ENCODE results near the gene AKR1B1.
A peak's percentile ranks its signal among the peaks of the same experiment; 100 is the strongest.

AKR1B1 gene

DNA sequence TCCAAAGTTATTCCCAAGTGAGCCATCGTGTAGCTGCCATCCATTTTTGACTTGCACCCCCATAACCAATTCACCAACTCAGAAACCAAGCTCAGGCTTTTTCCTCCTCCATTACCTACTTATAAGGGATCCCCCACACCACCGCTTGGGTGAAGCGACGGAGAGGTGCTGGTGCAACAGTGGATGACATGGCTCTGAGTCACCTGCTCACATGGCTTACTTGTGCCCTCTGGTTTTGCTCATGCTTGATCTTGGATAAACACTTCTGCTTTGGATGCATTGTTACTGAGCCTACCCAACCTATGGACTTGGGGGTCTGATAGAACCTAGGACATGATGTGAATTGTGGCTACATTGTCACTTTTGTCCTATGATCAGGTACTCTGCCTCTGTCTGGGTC lies 12.0 kb upstream of the AKR1B1 start:
- Histone ChIP-seq H3K4me3 (ENCODE audit: low read length in 2 of 2) (no peak overlapping the region), H3K9ac (ENCODE audit: low read depth in 1 of 2, low read length in 2 of 2) (no peak overlapping the region), H3K4me1 (ENCODE audit: control insufficient read depth in 2 of 2, insufficient read depth in 2 of 2, low read length in 2 of 2) (no peaks in the 10 kb centered on the region), H3K36me3 (ENCODE audit: control insufficient read depth in 2 of 2, insufficient read depth in 2 of 2, low read length in 2 of 2) (no peaks in the 10 kb centered on the region), H3K27me3 (ENCODE audit: control insufficient read depth in 2 of 2, insufficient read depth in 2 of 2, low read length in 2 of 2) (no peaks in the 10 kb centered on the region), H3K27ac (ENCODE audit: low read depth in 2 of 2, low read length in 2 of 2) (no peak overlapping the region), H3K9me3 (ENCODE audit: control insufficient read depth in 2 of 2, low read length in 2 of 2) (no peaks in the 10 kb centered on the region)

DNA sequence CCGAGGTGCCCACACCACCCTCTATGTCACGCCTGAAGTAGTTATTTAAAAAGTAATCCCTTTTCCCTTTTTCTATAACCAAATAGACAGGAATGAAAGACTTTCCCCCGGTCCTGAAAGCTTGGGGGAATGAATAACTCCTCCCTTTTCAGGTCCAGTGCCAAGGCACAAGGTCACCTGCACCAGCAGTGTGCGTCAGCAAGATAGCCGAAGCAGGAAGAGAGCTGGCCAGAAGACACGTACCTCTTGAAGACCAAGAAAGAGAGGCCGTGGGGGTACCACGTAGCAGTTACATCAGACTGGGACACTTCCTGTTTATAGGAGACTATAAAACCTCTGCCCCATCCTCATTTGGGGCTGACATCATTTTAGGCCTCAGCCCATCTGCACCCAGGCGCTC lies 10.7 kb upstream of the AKR1B1 start:
- no peak overlapping the region for H3K27ac ChIP-seq (ENCODE audit: low read depth in 2 of 2, low read length in 2 of 2)
- H3K9ac ChIP-seq (ENCODE audit: low read depth in 1 of 2, low read length in 2 of 2), result no peak overlapping the region
- no peaks in the 10 kb centered on the region for H3K27me3 ChIP-seq (ENCODE audit: control insufficient read depth in 2 of 2, insufficient read depth in 2 of 2, low read length in 2 of 2)
- H3K9me3 ChIP-seq (ENCODE audit: control insufficient read depth in 2 of 2, low read length in 2 of 2), result no peaks in the 10 kb centered on the region
- H3K4me1 ChIP-seq (ENCODE audit: control insufficient read depth in 2 of 2, insufficient read depth in 2 of 2, low read length in 2 of 2), result no peaks in the 10 kb centered on the region
- no peaks in the 10 kb centered on the region for H3K36me3 ChIP-seq (ENCODE audit: control insufficient read depth in 2 of 2, insufficient read depth in 2 of 2, low read length in 2 of 2)
- no peak overlapping the region for H3K4me3 ChIP-seq (ENCODE audit: low read length in 2 of 2)

DNA sequence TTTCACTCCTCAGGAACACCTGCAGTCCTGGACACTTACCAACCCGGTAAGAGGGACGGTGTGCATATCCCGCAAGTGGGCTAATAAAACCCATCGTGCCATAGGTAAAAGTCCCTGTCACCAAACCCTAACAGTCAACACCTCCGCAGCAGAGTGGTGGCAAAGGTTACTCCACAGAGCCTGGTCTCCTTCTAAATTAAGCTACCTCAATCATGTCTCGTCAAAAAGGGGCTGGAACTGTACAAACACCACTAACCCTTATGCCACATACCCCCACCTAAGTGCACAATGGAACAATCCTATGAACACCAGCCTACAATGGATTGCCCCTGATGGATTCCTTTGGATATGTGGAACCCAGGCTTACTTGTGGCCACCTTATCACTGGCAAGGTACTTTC lies 9.6 kb upstream of the AKR1B1 start:
- Histone ChIP-seq H3K4me3 (ENCODE audit: low read length in 2 of 2) (no peak overlapping the region), H3K36me3 (ENCODE audit: control insufficient read depth in 2 of 2, insufficient read depth in 2 of 2, low read length in 2 of 2) (no peaks in the 10 kb centered on the region), H3K9ac (ENCODE audit: low read depth in 1 of 2, low read length in 2 of 2) (no peak overlapping the region), H3K27me3 (ENCODE audit: control insufficient read depth in 2 of 2, insufficient read depth in 2 of 2, low read length in 2 of 2) (no peaks in the 10 kb centered on the region), H3K4me1 (ENCODE audit: control insufficient read depth in 2 of 2, insufficient read depth in 2 of 2, low read length in 2 of 2) (no peaks in the 10 kb centered on the region), H3K9me3 (ENCODE audit: control insufficient read depth in 2 of 2, low read length in 2 of 2) (no peaks in the 10 kb centered on the region), H3K27ac (ENCODE audit: low read depth in 2 of 2, low read length in 2 of 2) (no peak overlapping the region)

DNA sequence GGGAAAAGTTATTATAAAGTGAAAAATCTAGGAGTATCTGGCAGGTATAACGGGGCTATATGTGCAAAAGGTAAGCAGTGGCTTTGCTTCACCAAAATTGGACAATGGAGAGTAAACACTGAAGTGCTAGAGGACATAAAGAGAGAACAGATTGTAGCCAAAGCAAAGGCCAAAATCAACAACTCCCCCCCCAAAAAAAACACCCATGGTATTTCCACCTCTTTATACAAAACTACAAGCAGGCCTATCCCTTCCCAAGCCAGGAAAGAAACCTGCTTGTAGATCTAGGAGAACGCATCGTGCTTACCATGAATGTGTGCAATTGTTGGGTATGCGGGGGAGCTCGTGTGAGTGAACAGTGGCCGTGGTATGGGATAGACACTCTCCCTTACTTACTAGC lies 9.2 kb upstream of the AKR1B1 start:
- Histone ChIP-seq H3K9me3 (ENCODE audit: control insufficient read depth in 2 of 2, low read length in 2 of 2) (no peaks in the 10 kb centered on the region), H3K4me3 (ENCODE audit: low read length in 2 of 2) (no peak overlapping the region), H3K9ac (ENCODE audit: low read depth in 1 of 2, low read length in 2 of 2) (no peak overlapping the region), H3K27me3 (ENCODE audit: control insufficient read depth in 2 of 2, insufficient read depth in 2 of 2, low read length in 2 of 2) (no peaks in the 10 kb centered on the region), H3K4me1 (ENCODE audit: control insufficient read depth in 2 of 2, insufficient read depth in 2 of 2, low read length in 2 of 2) (no peaks in the 10 kb centered on the region), H3K27ac (ENCODE audit: low read depth in 2 of 2, low read length in 2 of 2) (no peak overlapping the region), H3K36me3 (ENCODE audit: control insufficient read depth in 2 of 2, insufficient read depth in 2 of 2, low read length in 2 of 2) (no peaks in the 10 kb centered on the region)

DNA sequence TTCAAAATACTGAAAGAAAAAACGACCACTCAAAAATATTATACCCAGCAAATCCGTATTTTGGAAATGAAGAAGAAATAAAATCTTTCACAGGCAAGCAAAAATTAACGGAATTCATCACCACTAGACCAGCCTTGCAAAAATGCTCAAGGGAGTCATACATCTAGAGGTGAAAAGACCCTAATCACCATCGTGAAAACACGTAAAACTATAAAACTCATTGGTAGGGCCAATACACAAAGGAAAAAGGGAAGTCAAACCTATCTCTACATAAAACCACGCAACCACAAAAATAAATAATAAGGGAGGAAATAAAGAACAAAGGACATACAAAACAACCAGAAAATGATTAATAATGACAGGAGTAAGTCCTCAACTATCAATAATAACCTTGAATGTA lies 6.6 kb upstream of the AKR1B1 start:
- no peak overlapping the region for H3K4me3 ChIP-seq (ENCODE audit: low read length in 2 of 2)
- H3K36me3 ChIP-seq (ENCODE audit: control insufficient read depth in 2 of 2, insufficient read depth in 2 of 2, low read length in 2 of 2), result no peaks in the 10 kb centered on the region
- H3K27me3 ChIP-seq (ENCODE audit: control insufficient read depth in 2 of 2, insufficient read depth in 2 of 2, low read length in 2 of 2), result no peaks in the 10 kb centered on the region
- H3K9me3 ChIP-seq (ENCODE audit: control insufficient read depth in 2 of 2, low read length in 2 of 2), result no peaks in the 10 kb centered on the region
- no peaks in the 10 kb centered on the region for H3K4me1 ChIP-seq (ENCODE audit: control insufficient read depth in 2 of 2, insufficient read depth in 2 of 2, low read length in 2 of 2)
- H3K9ac ChIP-seq (ENCODE audit: low read depth in 1 of 2, low read length in 2 of 2), result no peak overlapping the region
- no peak overlapping the region for H3K27ac ChIP-seq (ENCODE audit: low read depth in 2 of 2, low read length in 2 of 2)

DNA sequence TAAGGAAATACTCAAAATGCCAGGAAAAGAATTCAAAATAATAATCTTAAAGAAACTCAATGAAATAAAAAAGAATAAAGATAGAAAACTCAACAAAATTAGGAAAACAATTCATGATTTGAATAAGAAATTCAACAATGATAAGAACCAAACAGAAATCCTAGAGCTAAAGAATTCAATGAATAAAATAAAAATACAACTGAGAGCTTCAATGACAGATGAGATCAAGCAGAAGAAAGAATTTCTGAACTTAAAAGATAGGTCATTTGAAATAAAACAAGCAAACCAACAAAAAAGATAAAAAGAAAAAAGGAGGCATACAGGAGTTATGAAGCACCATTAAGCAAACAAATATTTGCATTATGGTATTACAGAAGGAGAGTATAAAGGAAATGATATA lies 5.6 kb upstream of the AKR1B1 start:
- Histone ChIP-seq H3K4me1 (ENCODE audit: control insufficient read depth in 2 of 2, insufficient read depth in 2 of 2, low read length in 2 of 2) (no peaks in the 10 kb centered on the region), H3K36me3 (ENCODE audit: control insufficient read depth in 2 of 2, insufficient read depth in 2 of 2, low read length in 2 of 2) (no peaks in the 10 kb centered on the region), H3K9ac (ENCODE audit: low read depth in 1 of 2, low read length in 2 of 2) (no peak overlapping the region), H3K4me3 (ENCODE audit: low read length in 2 of 2) (no peak overlapping the region), H3K27me3 (ENCODE audit: control insufficient read depth in 2 of 2, insufficient read depth in 2 of 2, low read length in 2 of 2) (no peaks in the 10 kb centered on the region), H3K27ac (ENCODE audit: low read depth in 2 of 2, low read length in 2 of 2) (no peak overlapping the region), H3K9me3 (ENCODE audit: control insufficient read depth in 2 of 2, low read length in 2 of 2) (no peaks in the 10 kb centered on the region)

DNA sequence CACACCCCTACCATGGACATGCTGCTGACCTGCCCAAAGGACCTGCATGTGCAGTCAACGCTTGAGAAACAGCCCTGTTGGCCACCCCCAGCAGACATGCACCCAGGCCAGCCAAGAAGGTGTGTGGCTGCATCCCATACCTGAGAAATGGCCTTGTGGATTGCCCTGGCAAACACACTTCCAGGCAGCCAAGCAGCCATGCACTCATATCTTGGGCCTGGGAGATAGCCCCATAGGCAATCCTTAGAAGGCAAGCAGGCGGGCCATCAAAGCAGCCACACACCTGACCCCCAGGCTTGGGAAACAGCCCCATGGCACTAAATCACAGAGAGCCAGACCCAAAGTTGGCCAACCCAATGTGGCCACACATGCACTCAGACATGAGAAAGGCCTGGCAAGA lies 4.9 kb upstream of the AKR1B1 start:
- Histone ChIP-seq H3K4me1 (ENCODE audit: control insufficient read depth in 2 of 2, insufficient read depth in 2 of 2, low read length in 2 of 2) (no peaks in the 10 kb centered on the region), H3K9me3 (ENCODE audit: control insufficient read depth in 2 of 2, low read length in 2 of 2) (no peaks in the 10 kb centered on the region), H3K4me3 (ENCODE audit: low read length in 2 of 2) (no peak overlapping the region), H3K9ac (ENCODE audit: low read depth in 1 of 2, low read length in 2 of 2) (no peak overlapping the region), H3K27ac (ENCODE audit: low read depth in 2 of 2, low read length in 2 of 2) (no peak overlapping the region), H3K36me3 (ENCODE audit: control insufficient read depth in 2 of 2, insufficient read depth in 2 of 2, low read length in 2 of 2) (no peaks in the 10 kb centered on the region), H3K27me3 (ENCODE audit: control insufficient read depth in 2 of 2, insufficient read depth in 2 of 2, low read length in 2 of 2) (no peaks in the 10 kb centered on the region)

DNA sequence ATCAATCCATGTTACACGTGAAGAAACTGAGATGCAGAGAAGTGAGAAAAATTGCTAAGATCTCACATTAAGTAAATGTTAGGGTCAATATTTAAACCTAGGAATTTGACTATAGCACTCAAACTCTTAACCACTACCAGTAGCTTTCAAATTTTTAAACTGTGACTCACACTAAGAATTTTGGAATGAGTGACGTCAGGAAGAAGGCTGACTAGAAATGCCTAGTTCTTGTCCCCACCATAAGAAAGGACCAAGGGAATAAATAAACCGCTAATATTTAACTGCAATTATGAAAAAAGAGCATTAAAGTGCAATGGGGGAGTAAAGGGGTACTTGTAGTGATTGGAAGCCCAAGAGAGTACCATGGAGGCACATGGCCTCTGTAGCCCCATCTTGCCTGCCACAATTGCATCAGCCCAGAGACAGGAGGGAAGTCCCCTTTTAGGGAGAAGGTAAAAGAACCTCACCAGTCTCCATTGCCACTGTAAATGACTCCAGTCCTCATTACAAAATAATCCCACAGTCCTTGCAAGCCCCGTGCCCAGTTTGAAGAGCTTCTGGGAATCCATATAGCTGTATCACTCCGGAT lies 3.5 kb upstream of the AKR1B1 start:
- no peak overlapping the region for H3K27ac ChIP-seq (ENCODE audit: low read depth in 2 of 2, low read length in 2 of 2)
- H3K9ac ChIP-seq (ENCODE audit: low read depth in 1 of 2, low read length in 2 of 2), result no peak overlapping the region
- H3K4me3 ChIP-seq (ENCODE audit: low read length in 2 of 2), result no peak overlapping the region

DNA sequence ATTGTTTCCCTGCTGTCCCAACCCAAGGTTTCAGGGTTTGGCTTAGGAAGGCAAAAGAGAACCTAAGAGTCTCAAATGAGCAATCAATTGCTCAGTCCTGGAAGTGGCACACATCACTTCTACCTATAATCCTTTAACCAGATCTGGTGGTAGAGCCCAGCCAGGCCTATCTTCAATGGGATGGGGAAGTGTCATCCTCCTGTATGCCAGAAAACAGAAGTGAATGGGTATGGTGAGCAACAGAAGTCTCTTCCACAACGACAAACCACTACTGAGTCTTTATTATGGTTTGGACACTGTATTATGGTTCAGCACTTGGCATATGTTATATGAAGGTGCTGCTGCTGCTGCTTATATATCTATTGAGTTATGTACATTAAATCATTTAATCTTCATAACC lies 3.0 kb upstream of the AKR1B1 start:
- Histone ChIP-seq H3K27ac (ENCODE audit: low read depth in 2 of 2, low read length in 2 of 2) (no peak overlapping the region), H3K9ac (ENCODE audit: low read depth in 1 of 2, low read length in 2 of 2) (no peak overlapping the region), H3K9me3 (ENCODE audit: control insufficient read depth in 2 of 2, low read length in 2 of 2) (no peaks in the 10 kb centered on the region), H3K27me3 (ENCODE audit: control insufficient read depth in 2 of 2, insufficient read depth in 2 of 2, low read length in 2 of 2) (no peaks in the 10 kb centered on the region), H3K36me3 (ENCODE audit: control insufficient read depth in 2 of 2, insufficient read depth in 2 of 2, low read length in 2 of 2) (no peaks in the 10 kb centered on the region), H3K4me1 (ENCODE audit: control insufficient read depth in 2 of 2, insufficient read depth in 2 of 2, low read length in 2 of 2) (peaks cover 0 to 3% of the 10 kb centered on the region in 2 donors), H3K4me3 (ENCODE audit: low read length in 2 of 2) (no peak overlapping the region)

More for the DNA sequence above, 3.5 kb upstream of the AKR1B1 start:
- H3K9me3 ChIP-seq (ENCODE audit: control insufficient read depth in 2 of 2, low read length in 2 of 2), result no peaks in the 10 kb centered on the region
- H3K27me3 ChIP-seq (ENCODE audit: control insufficient read depth in 2 of 2, insufficient read depth in 2 of 2, low read length in 2 of 2), result no peaks in the 10 kb centered on the region
- H3K4me1 ChIP-seq (ENCODE audit: control insufficient read depth in 2 of 2, insufficient read depth in 2 of 2, low read length in 2 of 2), result peaks cover 0 to 3% of the 10 kb centered on the region in 2 donors
- no peaks in the 10 kb centered on the region for H3K36me3 ChIP-seq (ENCODE audit: control insufficient read depth in 2 of 2, insufficient read depth in 2 of 2, low read length in 2 of 2)

DNA sequence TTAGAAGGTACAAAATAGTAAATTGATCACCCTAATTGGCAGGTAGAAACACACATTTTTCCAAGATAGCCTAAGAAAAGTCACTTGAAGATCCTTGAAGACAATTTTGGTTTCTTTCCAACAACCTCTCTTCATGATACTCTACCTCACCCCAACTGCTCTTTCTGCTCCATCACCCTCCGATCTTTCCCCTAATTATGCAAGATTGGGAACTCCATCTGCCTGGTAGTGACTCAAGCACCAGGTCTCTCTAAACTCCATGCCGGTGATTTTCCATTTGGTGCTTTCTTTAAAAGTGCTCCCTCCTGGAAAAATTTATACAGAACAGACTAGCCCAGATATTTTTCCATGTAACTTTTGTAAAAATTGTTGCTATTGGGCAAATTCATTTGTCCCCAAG lies 1.1 kb upstream of the AKR1B1 start:
- Histone ChIP-seq H3K4me3 (ENCODE audit: low read length in 2 of 2) (no peak overlapping the region), H3K9me3 (ENCODE audit: control insufficient read depth in 2 of 2, low read length in 2 of 2) (no peaks in the 10 kb centered on the region), H3K9ac (ENCODE audit: low read depth in 1 of 2, low read length in 2 of 2) (no peak overlapping the region)

DNA sequence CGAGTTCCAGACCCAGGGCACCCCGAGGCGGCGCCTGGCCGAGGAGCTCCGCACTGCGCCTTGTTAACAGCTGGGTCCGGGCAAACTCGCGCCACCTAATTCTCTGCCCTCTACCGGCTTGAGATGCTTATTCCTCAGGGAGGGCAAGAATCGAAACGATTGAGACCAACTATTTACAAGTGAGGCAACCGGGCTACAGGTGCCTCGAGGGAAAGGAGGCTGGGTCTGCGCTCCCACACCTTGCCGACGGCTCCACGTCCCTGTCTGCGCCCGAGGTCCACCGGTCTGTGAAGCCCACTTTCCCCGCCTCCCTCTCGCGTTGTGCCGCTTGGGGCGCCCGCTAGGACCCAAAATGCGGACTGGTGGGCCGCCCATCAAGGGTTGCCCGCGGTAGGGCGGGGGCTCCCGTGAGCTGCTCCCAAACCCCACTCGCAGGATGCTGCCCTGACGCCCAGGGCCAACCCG lies 527 bp downstream of the AKR1B1 start:
- Histone ChIP-seq H3K27ac (ENCODE audit: low read depth in 2 of 2, low read length in 2 of 2) (peak overlapping the region; percentile 75 to 77), H3K9ac (ENCODE audit: low read depth in 1 of 2, low read length in 2 of 2) (peak overlapping the region; percentile 60 to 78), H3K9me3 (ENCODE audit: control insufficient read depth in 2 of 2, low read length in 2 of 2) (no peaks in the 10 kb centered on the region), H3K4me3 (ENCODE audit: low read length in 2 of 2) (peak overlapping the region; percentile 62 to 80), H3K27me3 (ENCODE audit: control insufficient read depth in 2 of 2, insufficient read depth in 2 of 2, low read length in 2 of 2) (no peaks in the 10 kb centered on the region), H3K4me1 (ENCODE audit: control insufficient read depth in 2 of 2, insufficient read depth in 2 of 2, low read length in 2 of 2) (peaks cover 8% of the 10 kb centered on the region in 2 donors), H3K36me3 (ENCODE audit: control insufficient read depth in 2 of 2, insufficient read depth in 2 of 2, low read length in 2 of 2) (no peaks in the 10 kb centered on the region)

More for the DNA sequence above, 1.1 kb upstream of the AKR1B1 start:
- no peaks in the 10 kb centered on the region for H3K27me3 ChIP-seq (ENCODE audit: control insufficient read depth in 2 of 2, insufficient read depth in 2 of 2, low read length in 2 of 2)
- H3K27ac ChIP-seq (ENCODE audit: low read depth in 2 of 2, low read length in 2 of 2), result no peak overlapping the region
- no peaks in the 10 kb centered on the region for H3K36me3 ChIP-seq (ENCODE audit: control insufficient read depth in 2 of 2, insufficient read depth in 2 of 2, low read length in 2 of 2)
- peaks cover 0 to 3% of the 10 kb centered on the region in 2 donors for H3K4me1 ChIP-seq (ENCODE audit: control insufficient read depth in 2 of 2, insufficient read depth in 2 of 2, low read length in 2 of 2)

Data from mucosa of rectum (tissue), 2 donors.